Epithelial cell of esophagus (primary cell): ENCODE measurements around the gene PARP3.

Experiments
- DNase-seq: peaks from one replicate; pipeline ENCODE4 v3.0.0; 2010; ENCODE audit warnings: low read depth
- H3K4me3 ChIP-seq: 2 replicates; pipeline ENCODE4 v1.5.1; 2011; ENCODE audit warnings: mild to moderate bottlenecking, low read length, control low read depth
- TF ChIP-seq, protein P1 (sequence below): IDR thresholded peaks from 2 replicates; pipeline ENCODE4 v1.5.1; 2011; ENCODE audit warnings: low read depth, mild to moderate bottlenecking, low read length, control low read depth, inconsistent platforms; ENCODE audit not compliant: insufficient read depth; ENCODE audit errors: missing control alignments

Gene PARP3

DNA sequence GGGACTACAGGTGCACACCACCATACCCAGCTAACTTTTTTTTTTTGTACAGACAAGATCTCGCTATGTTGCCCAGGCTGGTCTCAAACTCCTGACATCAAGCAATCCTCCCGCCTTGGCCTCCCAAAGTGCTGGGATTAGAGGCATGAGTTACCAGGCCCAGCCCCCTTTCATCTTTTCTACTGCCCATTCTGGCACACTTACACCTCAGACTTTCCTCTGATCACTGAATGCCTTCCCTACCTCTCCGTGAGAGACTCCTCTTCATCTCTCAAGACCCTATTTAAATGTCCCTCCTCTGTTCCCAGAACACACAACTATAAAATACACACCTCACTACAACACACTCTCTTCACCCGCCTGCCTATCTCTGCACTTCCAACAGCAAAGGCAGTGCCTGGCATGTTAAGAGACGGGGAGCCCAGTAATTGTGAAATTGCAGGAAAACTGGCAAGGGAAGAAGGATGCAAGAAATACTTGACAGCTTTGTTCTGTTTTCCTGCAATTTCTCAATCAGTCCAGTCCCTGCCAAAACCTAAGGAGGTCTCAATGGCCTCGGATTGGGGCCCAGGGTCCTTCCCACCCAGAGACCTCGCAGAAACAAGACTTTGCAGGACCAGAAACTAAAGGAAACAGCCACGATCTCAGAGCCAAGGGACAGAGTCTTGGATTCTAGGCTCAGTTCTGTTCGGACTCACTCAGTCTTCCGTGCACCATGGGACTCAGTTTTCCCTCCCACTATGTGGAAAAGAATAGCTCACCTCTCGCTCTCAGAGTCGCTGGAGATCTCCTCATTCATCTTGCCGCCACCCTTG, 1.3 kb upstream of the PARP3 start:
- H3K4me3 ChIP-seq, result peak overlapping the region; percentile 82
- TF ChIP-seq, protein P1, sequence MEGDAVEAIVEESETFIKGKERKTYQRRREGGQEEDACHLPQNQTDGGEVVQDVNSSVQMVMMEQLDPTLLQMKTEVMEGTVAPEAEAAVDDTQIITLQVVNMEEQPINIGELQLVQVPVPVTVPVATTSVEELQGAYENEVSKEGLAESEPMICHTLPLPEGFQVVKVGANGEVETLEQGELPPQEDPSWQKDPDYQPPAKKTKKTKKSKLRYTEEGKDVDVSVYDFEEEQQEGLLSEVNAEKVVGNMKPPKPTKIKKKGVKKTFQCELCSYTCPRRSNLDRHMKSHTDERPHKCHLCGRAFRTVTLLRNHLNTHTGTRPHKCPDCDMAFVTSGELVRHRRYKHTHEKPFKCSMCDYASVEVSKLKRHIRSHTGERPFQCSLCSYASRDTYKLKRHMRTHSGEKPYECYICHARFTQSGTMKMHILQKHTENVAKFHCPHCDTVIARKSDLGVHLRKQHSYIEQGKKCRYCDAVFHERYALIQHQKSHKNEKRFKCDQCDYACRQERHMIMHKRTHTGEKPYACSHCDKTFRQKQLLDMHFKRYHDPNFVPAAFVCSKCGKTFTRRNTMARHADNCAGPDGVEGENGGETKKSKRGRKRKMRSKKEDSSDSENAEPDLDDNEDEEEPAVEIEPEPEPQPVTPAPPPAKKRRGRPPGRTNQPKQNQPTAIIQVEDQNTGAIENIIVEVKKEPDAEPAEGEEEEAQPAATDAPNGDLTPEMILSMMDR, result no peak
- peak; percentile 23 for DNase-seq

DNA sequence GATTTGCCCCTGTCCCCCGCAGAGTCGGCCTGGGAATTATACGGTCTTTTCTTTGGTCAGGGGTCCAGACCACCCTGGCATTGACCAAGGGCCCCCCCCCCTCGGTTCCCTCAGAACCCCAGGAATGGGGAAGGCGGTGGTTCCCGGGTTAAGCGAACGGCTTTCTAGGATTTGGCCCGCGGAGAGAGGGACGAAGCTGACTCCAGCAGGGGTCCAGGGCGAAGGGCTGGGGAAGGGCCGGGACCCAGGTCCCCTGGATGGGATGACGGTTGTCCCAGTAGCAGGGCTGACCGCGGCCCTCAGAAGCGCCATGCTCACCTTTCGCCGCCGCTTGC, 733 bp upstream of the PARP3 start:
- H3K4me3 ChIP-seq, result peak overlapping the region; percentile 82
- no peak for DNase-seq
- TF ChIP-seq, protein P1, result no peak

DNA sequence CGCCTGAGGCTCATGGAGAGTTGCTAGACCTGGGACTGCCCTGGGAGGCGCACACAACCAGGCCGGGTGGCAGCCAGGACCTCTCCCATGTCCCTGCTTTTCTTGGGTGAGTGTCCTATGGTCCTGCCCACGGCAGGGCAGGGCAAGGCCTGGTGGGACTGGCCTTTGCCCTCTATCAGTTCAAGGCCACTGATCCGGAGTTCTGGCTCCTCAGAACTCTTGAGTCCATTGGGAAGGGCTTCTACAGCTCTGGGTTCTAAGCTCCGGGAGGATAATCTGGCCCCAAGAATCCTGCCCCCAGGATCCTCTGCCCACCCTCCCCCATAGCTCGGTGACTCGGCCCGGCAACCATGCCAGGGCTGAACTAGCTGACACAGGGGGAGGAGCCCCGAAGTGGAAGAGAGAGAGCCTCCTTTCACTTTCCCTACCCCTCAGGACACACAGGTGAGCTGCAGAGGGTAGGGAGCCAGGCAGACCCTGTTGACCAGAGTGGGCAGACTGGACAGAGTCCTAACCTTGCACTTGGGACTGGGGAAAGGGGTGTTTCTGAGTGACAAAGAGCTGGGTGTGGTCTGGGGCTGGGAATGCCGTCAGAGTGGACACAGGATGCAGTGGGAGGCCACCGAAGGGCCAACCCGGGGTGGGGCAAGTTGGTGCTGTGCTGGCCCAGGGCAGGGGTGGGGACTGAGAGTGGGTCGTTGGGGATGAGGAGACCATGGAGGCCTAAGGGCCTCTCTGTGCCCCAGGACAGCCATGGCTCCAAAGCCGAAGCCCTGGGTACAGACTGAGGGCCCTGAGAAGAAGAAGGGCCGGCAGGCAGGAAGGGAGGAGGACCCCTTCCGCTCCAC, 664 bp downstream of the PARP3 start:
- TF ChIP-seq, protein P1, result no peak
- peak; percentile 43 for DNase-seq
- peak overlapping the region; percentile 45 for H3K4me3 ChIP-seq

DNA sequence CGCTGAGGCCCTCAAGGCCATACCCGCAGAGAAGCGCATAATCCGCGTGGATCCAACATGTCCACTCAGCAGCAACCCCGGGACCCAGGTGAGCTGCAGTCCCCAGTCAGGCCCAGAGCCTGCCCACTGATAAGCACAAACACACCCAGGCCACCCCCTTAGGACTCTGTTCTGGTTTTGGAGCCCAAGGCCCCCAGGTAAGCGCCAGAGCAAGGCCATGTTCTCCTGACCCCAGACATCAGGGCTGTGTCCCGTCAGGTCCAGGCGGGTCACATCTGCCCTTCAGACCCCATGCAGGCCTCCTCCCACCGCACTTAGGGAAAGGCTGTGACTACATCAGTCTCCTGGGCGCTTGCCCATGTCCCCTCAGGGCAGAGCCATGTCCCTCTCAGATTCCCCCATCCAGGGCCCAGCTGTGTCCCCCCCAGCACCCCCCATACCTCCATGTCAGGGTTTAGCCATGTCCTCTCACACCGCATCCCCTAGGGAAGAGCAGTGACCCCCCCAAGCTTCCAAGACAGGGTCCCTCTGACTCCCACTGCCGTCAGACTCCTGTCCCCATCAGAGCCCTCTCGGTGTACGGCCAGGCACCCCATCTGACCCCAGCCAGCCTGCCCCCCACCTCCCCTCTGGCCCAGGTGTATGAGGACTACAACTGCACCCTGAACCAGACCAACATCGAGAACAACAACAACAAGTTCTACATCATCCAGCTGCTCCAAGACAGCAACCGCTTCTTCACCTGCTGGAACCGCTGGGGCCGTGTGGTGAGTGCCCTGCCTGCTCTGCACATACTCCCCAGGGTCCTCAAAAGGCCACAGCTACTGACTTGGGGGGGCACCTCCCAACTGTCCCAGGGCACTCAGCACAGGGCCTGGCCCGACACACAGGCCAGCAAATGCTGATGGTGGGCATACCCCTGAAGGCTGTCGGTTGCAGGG, 1.6 kb downstream of the PARP3 start:
- no peak for DNase-seq
- H3K4me3 ChIP-seq, result no peak overlapping the region
- TF ChIP-seq, protein P1, result no peak

DNA sequence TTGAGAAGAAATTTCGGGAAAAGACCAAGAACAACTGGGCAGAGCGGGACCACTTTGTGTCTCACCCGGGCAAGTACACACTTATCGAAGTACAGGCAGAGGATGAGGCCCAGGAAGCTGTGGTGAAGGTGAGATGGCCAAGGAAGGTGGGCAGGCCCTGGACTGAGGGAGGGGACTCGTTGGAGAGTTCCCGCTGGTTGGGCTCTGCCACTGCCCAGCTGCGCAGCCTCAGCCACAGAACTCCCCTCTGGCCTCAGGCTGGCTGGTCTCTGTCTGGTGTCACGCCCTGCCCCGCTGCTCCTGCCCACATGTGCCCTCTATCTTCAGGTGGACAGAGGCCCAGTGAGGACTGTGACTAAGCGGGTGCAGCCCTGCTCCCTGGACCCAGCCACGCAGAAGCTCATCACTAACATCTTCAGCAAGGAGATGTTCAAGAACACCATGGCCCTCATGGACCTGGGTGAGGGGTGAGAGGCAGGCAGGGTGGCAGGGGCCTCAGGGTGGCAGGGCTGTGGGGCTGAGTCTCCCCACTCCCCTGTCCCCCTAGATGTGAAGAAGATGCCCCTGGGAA, 2.4 kb downstream of the PARP3 start:
- H3K4me3 ChIP-seq, result no peak overlapping the region
- TF ChIP-seq, protein P1, result no peak
- no peak for DNase-seq
